GM18909 (cell line): Measurements from ENCODE around the gene TRAF1.

Source experiments
- ATAC-seq: cut with Tn5 transposase; IDR thresholded peaks from one replicate; pipeline ENCODE4 v1.9.1; 2021; ENCODE audit warnings: mild to moderate bottlenecking; ENCODE audit not compliant: unreplicated experiment, poor library complexity

The TRAF1 gene

DNA sequence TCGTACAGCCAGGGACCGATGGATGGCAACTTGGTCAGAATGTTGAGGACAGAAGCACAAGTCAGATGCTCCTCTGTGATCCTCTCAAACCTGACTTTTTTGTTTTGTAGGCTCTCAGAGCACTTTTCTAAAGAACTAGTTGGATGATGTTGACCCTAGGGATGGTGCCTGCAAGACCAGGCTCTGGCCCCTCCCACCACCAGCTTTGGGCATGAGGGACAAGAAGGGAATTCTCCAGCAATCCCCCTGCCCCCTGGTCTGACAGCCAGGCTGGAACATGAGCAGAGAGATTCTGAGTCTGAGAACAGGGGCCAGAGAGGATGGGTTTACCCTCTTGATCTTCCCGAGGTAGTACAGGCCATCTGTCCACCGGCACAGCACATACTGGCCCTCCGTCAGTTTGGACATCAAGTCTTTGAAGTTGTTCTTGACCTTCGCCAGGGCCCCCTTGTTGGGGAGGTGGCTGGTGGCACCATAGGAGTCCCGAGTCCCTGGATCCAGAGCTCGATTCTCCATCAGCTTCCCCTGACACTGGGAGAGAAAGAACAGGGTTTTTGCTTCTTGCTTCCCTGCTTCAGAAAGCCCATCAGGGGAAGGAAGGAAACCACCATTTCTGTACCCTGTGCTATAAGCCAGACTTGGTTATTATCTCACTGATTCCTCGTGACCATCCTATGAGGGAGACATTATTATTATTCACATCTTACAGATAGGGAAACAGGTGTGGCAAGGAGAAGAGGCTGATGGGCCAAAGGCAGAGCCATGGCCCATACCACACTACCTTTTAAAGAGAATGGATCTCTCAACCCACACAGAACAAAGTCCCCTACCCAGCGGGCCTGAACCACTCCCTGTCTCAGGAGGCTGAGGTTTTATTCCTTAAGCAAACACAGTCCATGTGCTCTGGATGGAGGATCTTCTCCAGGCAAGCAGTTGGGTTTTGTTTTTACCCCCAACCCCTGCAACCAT is 52.1 kb downstream of the TRAF1 start:
- no peak for ATAC-seq

DNA sequence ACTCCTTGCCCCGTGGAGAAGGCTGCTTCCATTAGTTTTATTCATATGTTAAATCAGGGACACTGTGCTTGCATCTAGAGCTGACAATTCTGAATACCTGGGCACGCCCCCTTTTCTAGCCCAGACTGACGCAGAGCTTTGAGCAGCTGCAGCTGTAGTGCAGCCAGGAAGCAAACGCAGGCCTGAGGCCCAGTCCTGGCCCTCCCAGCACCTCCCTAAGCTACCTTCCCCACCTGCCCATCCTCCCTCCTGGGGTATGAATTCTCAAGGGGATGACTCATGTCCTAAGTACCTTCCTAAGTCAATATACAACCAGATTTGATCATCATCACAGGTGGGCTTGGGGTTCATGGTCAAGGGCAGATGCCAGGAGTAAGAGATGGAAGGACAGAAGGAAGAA is 53.1 kb downstream of the TRAF1 start:
- ATAC-seq: no peak

DNA sequence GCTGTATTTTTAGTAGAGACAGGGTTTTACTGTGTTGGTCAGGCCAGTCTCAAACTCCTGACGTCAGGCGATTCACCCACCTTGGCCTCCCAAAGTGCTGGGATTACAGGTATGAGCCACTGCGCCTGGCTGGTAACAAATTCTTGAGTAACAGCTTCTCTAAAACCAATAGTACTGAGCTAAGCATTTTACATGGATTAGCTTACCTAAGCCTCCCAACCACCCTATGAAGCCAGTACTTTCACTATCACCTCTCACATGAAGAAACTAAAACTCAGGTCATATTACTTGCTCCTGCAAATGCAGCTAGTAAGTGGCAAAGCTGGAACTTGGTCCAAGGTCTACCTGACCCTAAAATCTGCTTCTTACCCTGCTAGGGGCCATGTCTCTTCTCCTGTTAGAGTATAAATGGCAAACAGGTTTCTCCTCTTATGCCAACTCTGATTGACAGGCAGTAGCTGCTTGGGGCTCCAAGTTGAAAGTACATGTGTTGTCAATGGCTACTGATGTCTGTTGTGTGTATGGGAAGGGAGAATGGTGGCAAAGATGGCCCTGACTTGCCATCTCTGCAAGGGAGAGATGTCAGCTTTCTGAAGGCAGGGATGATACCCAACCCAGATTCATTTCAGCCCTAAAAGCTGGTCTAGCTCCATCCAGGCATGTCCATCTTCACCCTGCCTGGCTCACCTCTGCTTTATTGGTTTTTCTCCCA is 53.6 kb downstream of the TRAF1 start:
- ATAC-seq: no peak

DNA sequence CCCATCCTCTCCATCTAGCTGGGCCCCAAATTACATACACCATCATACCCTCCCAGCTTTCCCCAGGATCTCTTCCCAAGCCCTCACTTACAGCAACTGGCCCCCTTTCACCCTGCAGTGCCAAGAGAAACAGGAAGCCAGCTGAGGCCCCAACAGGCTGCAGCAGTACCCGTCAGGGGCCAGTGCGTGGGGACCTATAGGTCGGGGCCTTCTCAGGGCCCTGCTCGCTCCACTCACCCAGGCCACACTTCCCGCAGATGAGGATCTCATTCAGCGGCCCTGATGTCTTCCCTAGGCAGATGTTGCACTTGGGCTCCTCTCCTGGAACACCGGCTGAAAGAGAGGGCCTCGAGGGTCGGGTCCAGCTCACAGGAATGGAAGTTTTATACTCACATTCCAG is 56.4 kb downstream of the TRAF1 start:
- ATAC-seq: no peak

DNA sequence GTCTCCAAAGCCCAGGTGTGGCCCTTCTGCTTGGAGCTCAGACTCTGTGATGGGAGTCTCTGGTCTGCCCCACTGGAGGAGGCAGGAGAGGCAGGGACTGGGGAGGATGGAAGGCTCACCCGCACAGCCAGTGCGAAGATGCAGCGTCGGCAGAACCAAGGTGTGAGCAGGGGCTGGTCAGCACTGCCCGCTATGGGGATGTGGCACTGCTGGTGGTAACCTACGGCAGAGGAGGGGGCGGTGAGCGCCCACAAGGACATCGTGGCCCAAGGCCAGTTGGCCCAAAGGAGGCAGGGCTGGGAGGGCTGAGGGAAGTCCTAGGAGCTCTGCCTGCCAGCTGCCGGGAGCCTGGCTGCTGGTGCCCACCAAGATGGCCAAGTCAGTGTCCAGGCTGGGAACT is 56.9 kb downstream of the TRAF1 start:
- ATAC-seq: no peak

DNA sequence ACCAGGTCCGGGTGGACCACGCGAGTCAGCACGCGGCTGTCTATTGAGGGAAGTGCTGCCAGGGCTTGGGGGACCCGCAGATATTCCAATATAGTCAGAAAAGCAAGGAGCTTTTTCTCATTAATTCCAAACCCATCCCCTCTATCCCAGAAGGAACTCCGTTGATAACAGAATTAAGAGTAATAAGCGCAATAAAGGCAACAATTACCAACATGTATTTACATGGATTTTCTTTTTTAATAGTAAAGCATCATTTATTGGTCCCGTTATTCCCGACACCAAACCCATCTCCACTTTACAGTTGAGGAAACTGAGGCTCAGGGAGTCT is 57.3 kb downstream of the TRAF1 start:
- no peak for ATAC-seq

DNA sequence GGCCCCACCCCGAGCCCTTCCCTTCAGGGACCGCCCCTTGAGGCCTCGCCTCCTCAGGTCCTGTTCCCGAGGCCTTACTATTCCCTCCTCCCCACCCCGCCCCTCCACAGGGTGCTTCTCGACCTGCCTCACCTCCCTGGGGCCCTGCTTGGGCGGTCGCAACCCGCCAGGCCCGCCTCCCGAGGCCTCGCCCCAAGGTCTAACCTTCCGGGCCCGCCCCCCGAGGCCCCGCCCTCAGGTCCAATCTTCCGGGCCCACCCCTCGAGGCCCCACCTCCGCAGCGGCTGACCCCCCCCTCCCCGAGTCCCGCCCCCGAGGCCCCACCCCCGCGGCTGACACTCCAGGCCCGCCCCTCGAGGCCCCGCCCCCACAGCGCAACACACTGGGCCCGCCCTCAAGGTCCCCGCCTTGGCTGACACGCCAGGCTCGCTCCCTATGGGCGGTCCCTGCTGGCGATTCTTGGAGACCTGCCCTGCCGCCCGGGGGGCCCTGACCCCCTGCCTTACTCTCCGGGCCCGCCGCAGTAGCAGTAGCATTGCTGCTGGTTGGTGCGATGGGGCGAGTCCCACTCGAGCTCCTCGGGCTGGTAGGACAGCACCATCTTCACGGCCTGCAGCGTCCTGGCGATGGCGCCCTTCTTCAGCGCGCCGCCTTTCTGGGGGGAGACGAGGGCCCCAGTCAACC is 57.8 kb downstream of the TRAF1 start:
- ATAC-seq: peak; percentile 89

DNA sequence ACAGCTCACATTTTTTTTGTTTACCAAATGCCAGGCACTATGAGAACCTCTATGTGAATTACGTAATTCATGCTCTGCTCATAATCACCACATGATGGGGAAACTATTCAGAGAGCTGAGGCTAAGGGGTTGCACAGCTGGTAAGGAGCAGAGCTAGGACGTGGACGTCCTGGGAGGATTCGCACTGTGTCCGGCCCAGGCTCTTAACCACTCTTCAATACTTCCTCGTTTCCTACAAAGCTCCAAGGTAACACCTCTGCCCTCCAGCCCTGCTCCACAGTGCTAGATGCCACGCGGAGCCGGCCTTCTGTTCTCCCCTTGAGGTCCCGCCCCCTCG is 58.3 kb downstream of the TRAF1 start:
- no peak for ATAC-seq

DNA sequence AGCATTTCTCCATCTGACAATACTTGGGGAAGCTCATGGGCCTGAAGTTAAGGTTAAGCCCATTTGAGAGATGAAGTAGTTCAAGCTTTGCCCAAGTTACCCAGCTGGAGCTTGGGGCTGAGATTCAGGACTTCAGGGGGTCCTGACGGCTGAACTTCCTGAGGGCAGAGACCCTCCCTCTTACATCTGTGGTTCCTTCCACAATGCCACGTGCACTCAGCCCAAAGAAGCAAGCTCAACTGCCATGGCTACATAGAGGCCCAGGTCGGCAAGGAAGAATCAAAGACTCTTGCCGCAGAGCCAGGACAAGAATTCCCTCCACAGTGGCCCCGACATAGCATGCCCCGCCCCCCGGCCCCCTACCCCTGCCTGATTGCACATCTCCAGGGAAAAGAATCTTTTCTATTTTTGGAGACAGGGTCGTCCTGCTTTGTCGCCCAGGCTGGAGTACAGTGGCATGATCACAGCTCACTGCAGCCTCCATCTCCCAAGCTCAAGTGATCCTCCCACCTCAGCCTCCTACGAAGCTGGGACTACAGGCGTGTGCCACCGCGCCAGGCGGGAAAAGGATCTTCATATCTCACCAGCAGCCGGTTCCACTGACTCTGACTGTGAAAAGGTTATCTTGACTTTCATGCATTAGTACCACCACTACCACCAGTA is 58.8 kb downstream of the TRAF1 start:
- ATAC-seq: no peak

DNA sequence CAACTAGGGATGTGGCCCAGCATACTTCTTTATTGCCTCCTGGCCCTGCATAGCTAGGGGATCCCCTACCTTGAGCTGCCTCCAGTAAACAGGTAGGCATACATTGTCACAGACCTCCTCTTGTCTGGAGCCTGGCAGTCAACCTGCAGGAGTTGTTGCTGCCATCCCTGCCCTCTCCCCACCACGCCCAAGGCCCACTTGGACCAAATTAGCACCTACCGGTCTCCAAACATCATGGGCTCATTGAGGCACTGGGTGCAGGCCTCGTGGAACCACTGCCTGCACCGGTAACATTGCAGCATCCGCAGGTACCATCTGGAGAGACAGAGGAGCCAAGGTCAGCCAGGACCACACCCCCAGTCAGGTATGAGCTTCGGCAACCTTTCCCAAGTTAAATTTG is 59.9 kb downstream of the TRAF1 start:
- ATAC-seq: no peak

DNA sequence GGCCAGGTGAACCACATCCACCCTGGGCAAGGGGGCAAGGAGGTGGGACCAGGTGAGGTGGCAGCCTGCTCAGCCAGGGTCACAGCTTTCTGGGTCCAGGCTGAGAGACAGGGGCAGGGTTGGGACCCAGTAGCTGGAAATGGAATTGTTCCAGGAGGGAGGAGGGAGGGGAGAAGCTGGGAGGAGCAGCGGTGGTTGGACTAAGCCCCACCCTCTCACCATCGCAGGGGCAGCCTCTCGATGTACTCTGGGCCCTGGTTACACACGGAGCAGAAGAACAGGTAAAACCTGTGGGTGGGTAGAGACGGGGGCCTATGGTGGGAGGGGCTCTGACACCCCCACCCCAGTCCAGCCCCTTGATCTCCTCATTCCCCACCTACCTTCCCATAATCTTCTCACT is 60.8 kb downstream of the TRAF1 start:
- no peak for ATAC-seq

DNA sequence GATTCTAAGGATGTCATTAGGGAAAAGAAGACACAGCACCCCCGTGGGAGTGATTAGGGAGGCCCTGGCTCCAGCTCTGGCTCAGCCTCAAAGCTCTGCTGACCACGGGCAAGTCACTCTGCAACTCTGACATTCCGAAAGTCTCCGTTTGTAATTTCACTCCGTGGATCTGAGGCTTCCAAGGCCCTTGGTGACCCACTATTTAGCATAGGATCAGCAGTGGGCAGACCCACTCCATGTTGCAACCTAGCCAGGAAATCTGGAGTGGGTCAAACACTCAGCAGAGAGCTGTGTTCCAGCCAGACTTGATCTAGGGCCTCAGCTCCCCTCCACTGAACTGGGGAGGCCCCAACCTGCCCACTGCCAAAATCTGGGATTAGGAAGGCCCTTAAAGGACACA is 61.4 kb downstream of the TRAF1 start:
- no peak for ATAC-seq

DNA sequence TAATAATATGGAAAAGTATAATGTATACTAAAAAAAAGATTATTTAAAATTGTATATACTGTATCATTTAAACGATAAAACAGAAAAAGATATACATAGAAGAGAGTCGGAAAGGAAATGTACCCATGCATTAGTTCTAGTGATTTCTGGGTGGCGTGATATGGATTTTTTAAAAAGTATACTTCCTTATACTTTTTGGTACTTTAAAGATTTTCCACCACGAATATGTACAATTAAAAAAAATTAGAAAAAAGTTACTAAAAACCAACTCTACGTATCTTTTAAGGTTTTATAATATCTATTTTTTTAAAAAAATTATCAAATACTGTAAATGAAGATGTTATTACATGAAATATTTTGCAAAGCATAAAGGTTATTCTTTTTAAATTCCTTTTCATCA is 61.9 kb downstream of the TRAF1 start:
- no peak for ATAC-seq

DNA sequence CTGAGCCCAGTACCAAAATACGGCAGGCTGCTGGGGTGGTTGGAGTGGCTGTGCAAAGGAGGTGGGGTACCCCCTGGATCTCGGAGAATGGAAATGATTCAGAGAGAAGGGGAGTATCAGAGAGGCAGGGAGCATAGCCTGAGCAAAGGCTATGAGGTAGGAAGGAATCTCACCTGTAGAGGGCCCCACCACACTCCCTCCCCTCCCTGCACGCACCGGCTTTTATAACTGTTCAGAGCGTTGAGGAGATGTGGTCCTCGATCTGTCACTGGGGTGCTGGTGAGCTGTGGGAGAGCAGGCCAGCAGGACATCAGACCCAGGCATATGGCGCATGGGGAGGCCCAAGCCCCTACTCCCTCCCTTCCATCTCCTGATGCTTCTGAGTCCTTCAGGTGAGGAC is 62.8 kb downstream of the TRAF1 start:
- ATAC-seq: no peak

DNA sequence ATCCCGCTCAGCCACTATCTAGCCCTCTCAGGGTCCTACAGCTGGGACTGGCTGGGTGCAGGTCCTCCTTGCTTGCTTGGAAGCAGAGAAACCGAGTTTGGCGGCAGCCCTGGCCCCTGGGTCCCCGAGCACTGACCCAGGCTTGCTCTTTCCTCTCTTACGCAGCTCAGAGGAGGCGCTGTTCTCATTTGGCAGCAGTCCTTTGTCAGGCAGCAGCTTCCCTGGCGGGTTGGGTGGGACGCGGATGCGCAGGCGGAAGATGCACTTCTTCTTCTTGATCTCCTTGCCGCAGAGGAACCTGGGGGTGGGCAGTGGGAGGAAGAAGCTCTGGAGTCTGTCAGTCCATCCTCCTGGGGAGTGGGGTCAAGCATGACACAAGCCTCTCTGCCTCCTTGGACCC is 64.1 kb downstream of the TRAF1 start:
- no peak for ATAC-seq

DNA sequence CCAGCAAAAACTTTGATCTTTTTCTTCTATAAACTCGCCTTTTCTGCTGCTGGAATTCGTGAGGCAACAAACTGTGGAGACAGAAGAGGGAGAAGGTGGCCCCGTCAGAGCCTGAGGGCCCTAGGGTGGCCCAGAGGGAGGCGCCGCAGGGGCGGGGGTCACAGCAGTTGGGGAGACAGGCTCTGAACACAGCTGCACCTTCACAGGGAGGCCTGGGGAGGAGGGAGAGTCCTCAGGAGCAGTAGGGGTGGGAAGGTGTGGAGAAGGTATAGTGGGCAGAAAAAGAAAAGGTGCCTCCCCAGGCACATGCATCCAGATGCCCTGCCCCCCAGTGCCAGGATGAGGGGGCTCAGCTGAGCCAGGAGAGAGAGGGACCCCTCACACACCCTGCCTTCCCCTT is 64.7 kb downstream of the TRAF1 start:
- no peak for ATAC-seq

DNA sequence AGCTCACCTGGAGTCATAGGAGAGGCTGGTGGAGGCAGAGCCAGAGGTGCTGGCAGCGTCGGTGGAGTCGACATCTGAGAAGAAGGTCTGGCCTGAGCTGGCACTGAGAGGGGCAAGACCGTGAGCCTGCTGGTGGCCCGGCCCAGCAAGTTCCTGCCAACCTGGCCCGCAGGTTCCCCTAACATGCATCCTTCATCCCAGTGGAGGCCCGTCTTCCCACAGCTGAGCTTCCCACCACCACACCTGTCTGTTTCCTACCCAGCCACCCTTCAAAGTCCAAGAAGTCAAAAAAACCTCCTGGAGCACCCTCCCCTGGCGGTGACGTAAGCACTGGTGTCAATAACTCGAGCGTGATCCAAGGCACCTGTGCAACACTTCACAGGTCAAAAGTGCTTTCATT is 66.5 kb downstream of the TRAF1 start:
- no peak for ATAC-seq

DNA sequence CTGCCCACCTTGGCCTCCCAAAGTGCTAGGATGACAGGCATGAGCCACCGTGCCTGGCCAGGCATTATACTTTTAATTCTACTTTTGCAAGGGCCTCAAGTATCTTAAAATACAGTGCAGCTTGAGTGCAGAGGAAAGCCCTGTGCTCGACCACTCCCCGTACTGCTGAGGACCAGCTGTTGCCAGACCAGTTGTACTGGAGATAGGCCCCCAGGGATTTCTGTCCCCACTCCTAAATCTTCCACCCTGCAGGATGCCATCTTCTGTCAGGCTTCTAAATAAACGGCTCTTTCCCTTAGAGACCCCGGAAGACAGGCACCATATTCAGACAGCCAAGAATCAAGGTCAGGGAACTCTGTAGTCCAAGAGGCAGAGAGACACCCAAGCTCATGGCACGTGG is 67.2 kb downstream of the TRAF1 start:
- ATAC-seq: no peak

DNA sequence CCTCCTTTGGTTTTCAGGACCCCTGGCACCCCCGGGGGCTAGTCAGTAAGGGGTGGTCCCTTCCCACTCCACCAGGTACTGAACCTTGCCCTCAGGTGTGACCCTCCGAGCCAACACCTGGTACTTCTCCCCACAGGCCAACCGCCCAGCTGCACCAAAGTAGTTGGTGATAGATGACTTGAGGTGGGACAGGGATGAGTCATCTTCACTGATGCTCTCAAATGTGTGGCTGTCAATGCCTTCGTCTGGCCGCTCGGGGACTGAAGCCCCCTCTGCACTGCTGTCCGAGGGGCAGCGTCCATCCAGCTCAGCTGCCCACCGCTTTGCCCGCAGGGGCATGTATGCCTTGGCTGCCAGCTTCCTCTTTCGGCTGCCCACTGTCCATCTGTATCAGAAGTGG is 68.7 kb downstream of the TRAF1 start:
- no peak for ATAC-seq

DNA sequence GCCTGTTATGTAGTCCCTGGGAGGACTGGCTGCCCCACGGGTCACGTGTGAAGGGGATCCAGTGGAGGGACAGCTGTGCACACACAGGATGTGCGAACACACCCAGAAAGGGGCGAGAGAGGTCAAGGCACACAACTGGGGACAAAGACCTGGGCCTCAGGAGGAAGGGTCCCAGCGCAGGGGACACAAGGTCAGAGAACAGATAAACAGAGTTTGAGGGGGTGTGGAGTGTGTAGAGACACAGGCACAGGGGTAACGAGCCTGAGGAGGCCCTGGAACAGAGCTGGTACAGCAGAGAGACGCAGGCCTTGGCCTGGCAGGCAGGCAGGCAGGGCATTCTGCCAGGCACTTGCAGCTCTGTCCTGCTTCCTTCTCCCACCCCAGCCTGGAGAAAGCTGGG is 69.1 kb downstream of the TRAF1 start:
- no peak for ATAC-seq

DNA sequence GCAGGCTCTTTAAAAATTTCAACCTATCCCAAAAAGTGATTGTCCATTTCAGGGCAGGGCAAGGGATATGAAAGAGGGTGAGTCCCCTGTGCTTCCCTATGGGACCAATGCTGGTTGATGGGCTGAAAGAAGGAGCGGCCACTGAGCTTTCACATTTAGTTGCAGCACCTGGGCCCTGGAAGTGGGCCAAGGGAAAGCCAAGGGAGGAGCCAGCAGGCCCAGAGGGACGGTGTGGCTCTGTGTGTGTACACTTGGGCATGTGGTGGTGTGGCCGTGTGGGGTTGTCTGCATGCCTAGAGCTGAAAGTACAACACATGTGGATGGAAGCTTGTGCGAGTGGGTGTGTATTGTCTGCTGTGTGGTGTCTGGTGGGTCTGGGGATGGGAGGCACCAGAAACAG is 69.9 kb downstream of the TRAF1 start:
- no peak for ATAC-seq
